ENCODE results near the gene ATG16L1. TPM values are rescaled to one million over a fixed set of nuclear protein-coding genes. Genes with fewer than 3 reads are reported as not detected.

ATG16L1 gene
- total RNA-seq, 4 donors from 2014 or later = 12.3 to 38.0 (median 22.8) TPM

GRCh38 chr2:233336541-233336940 lies 85.1 kb downstream of the ATG16L1 start:
- DNase-seq = no peak
- TF ChIP-seq POLR2A (IDR thresholded peaks at IDR 0.05) = no peak
- TF ChIP-seq, protein P1, sequence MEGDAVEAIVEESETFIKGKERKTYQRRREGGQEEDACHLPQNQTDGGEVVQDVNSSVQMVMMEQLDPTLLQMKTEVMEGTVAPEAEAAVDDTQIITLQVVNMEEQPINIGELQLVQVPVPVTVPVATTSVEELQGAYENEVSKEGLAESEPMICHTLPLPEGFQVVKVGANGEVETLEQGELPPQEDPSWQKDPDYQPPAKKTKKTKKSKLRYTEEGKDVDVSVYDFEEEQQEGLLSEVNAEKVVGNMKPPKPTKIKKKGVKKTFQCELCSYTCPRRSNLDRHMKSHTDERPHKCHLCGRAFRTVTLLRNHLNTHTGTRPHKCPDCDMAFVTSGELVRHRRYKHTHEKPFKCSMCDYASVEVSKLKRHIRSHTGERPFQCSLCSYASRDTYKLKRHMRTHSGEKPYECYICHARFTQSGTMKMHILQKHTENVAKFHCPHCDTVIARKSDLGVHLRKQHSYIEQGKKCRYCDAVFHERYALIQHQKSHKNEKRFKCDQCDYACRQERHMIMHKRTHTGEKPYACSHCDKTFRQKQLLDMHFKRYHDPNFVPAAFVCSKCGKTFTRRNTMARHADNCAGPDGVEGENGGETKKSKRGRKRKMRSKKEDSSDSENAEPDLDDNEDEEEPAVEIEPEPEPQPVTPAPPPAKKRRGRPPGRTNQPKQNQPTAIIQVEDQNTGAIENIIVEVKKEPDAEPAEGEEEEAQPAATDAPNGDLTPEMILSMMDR (IDR thresholded peaks at IDR 0.05) = no peak
- H3K36me3 ChIP-seq = no peaks in the 10 kb centered on the region
- no peaks in the 10 kb centered on the region for H3K9me3 ChIP-seq
- intact Hi-C loops (cut with DNase I) = no loop called here
- H3K27ac ChIP-seq = no peak overlapping the region
- no peak overlapping the region for H3K4me3 ChIP-seq
- 64 to 81% methylated on average over 2 to 5 of the region's 5 CpGs for WGBS, 2 donors
- H3K27me3 ChIP-seq = peaks cover 0 to 34% (median 0%) of the 10 kb centered on the region in 4 donors
- H3K4me1 ChIP-seq = peaks cover 0 to 5% (median 0%) of the 10 kb centered on the region in 3 donors

DNA sequence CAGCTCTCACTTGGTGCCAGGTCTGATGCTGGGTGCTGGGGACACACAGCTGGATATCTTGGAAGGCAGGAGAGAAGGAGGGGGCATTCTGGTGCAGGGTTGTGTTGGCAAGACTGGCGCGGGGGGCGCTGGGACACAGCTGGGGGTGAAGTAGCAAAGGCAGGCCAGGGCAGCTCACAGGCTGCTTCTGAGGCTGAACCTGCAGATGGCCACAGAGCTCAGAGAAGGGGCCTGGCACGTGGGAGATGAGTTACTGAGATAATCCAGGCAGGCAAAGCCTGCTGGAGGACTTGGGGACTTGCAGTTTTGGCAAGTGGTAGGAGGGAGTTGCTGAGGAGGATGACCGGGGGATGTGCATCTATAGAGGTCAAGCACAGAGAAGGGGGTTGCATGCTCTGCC lies 86.6 kb downstream of the ATG16L1 start:
- no peak overlapping the region for H3K4me3 ChIP-seq
- 75 to 85% methylated on average over 5 of the region's 5 CpGs for WGBS, 2 donors
- no peak overlapping the region for H3K27ac ChIP-seq
- no peaks in the 10 kb centered on the region for H3K9me3 ChIP-seq
- peaks cover 0 to 32% (median 0%) of the 10 kb centered on the region in 4 donors for H3K27me3 ChIP-seq
- no peak for DNase-seq
- TF ChIP-seq, protein P1 (IDR thresholded peaks at IDR 0.05) = no peak
- no peak for TF ChIP-seq POLR2A (IDR thresholded peaks at IDR 0.05)
- H3K36me3 ChIP-seq = no peaks in the 10 kb centered on the region
- intact Hi-C loops (cut with DNase I) = no loop called here
- no peaks in the 10 kb centered on the region for H3K4me1 ChIP-seq

- no peaks in the 10 kb centered on the region for H3K4me1 ChIP-seq
- H3K27me3 ChIP-seq = peaks cover 0 to 27% (median 0%) of the 10 kb centered on the region in 4 donors
- no peaks in the 10 kb centered on the region for H3K9me3 ChIP-seq
- no peak overlapping the region for H3K27ac ChIP-seq
- intact Hi-C loops (cut with DNase I) = no loop called here
- TF ChIP-seq, protein P1 (IDR thresholded peaks at IDR 0.05) = no peak
- TF ChIP-seq POLR2A (IDR thresholded peaks at IDR 0.05) = no peak
- WGBS, 2 donors = 58 to 65% methylated on average over 3 of the region's 3 CpGs
- no peak for DNase-seq
- no peaks in the 10 kb centered on the region for H3K36me3 ChIP-seq
- no peak overlapping the region for H3K4me3 ChIP-seq
These were observed 87.4 kb downstream of the ATG16L1 start for GRCh38 chr2:233338812-233339368.

DNA sequence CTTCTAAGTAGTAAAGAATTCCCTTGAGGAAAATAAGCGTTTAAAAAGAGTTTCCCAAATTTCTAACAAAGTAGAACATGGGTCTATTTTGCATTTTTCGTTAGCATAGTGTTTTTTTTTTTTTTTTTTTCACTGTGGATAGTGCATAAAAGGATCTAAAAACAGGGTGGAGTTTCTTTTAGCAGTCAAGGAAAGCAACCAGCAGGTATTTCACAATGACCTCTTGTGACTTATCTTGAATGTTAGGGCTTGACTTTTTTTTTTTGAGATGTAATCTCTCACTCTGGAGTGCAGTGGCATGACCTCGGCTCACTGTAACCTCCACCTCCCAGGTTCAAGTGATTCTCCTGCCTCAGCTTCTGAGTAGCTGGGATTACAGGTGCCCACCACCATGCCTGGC lies 88.0 kb downstream of the ATG16L1 start:
- Histone ChIP-seq H3K4me3 (no peak overlapping the region), H3K27me3 (peaks cover 0 to 21% (median 0%) of the 10 kb centered on the region in 4 donors), H3K4me1 (no peaks in the 10 kb centered on the region), H3K9me3 (no peaks in the 10 kb centered on the region), H3K27ac (no peak overlapping the region), H3K36me3 (no peaks in the 10 kb centered on the region)
- no peak for DNase-seq
- intact Hi-C loops (cut with DNase I) = no loop called here
- 19 to 27% methylated on average over 3 of the region's 3 CpGs for WGBS, 2 donors
- no peak for TF ChIP-seq POLR2A (IDR thresholded peaks at IDR 0.05)
- TF ChIP-seq, protein P1 (IDR thresholded peaks at IDR 0.05) = no peak

DNA sequence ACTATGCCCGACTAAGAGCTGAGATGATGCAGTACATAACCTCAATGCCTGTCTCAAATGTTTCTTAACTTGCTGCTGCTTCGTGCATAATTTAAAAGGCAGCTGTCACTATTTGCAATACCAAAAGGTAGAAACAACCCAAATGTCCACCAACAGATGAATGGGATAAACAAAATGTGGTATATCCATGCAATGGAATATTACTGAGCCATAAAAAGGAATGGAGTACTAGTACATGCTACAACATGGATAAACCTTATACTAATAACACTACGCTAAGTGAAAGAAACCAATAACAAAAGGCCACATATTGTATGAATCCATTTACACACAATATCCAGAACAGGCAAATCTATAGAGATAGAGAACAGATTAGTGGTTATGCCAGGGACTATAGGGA lies 89.8 kb downstream of the ATG16L1 start:
- no peak for DNase-seq
- Histone ChIP-seq H3K27me3 (peaks cover 0 to 29% (median 0%) of the 10 kb centered on the region in 4 donors), H3K36me3 (no peaks in the 10 kb centered on the region), H3K27ac (no peak overlapping the region), H3K4me3 (no peak overlapping the region), H3K4me1 (no peaks in the 10 kb centered on the region), H3K9me3 (no peaks in the 10 kb centered on the region)
- intact Hi-C loops (cut with DNase I) = no loop called here
- TF ChIP-seq, protein P1 (IDR thresholded peaks at IDR 0.05) = no peak
- no peak for TF ChIP-seq POLR2A (IDR thresholded peaks at IDR 0.05)
- 100% methylated on average over 2 to 3 of the region's 3 CpGs for WGBS, 2 donors

Measured in esophagus squamous epithelium (tissue), 5 donors.